Caco-2 (cell line): ENCODE results near the gene TMEM222. TPM values are rescaled to one million over a fixed set of nuclear protein-coding genes. Genes with fewer than 3 reads are reported as not detected.

Experiments
- BruUV-seq: library from RNA; stranded (reverse); fragments of 400-500 nt; replicated peaks from 2 replicates; lab custom pipeline; 2021; lab: Mats Ljungman, UMichigan
- CTCF ChIA-PET: fragments of 300-600 bp; sonication (Branson Sonifier 250); formaldehyde crosslinking; loops from one replicate; lab custom pipeline; 2022; ENCODE audit warnings: antibody characterized with exemption; lab: Charles Lee
- POLR2A ChIA-PET: fragments of 300-600 bp; sonication (Branson Sonifier 250); formaldehyde crosslinking; loops from one replicate; lab custom pipeline; 2022; ENCODE audit warnings: antibody characterized with exemption; lab: Charles Lee
- DNase-seq, 2 experiments: peaks; one replicate each; pipeline versions ENCODE4 v3.0.0 to v3.0.0-alpha.2; 2020 to 2022
- H3K27me3 ChIP-seq: replicated peaks from 2 replicates; pipeline ENCODE4 v1.6.0; 2011; ENCODE audit warnings: low read length; ENCODE audit not compliant: control insufficient read depth, insufficient read depth
- H3K36me3 ChIP-seq: 2 replicates; pipeline ENCODE4 v1.5.1; 2011; ENCODE audit warnings: low read length; ENCODE audit not compliant: control insufficient read depth, insufficient read depth
- H3K4me1 ChIP-seq: fragments of 250-450 bp; sonication (Bioruptor Pico); 2 replicates; pipeline ENCODE4 v1.5.1; 2020; ENCODE audit warnings: mild to moderate bottlenecking
- H3K4me3 ChIP-seq: 2 replicates; pipeline ENCODE4 v1.5.1; 2011; ENCODE audit warnings: low read depth, mild to moderate bottlenecking, control low read depth, low read length
- H3K9me3 ChIP-seq: fragments of 250-450 bp; sonication (Bioruptor Pico); 2 replicates; pipeline ENCODE4 v1.5.1; 2020; ENCODE audit warnings: mild to moderate bottlenecking, moderate library complexity
- H3K27ac Mint-ChIP-seq: one replicate; pipeline ENCODE4 v1.8.0; 2022; ENCODE audit warnings: mixed read lengths; ENCODE audit not compliant: unreplicated experiment
- H3K27me3 Mint-ChIP-seq: one replicate; pipeline ENCODE4 v1.8.0; 2022; ENCODE audit warnings: mixed read lengths; ENCODE audit not compliant: insufficient read depth, unreplicated experiment
- H3K36me3 Mint-ChIP-seq: one replicate; pipeline ENCODE4 v1.8.0; 2022; ENCODE audit warnings: mild to moderate bottlenecking, mixed read lengths; ENCODE audit not compliant: insufficient read depth, unreplicated experiment
- H3K4me1 Mint-ChIP-seq: one replicate; pipeline ENCODE4 v1.8.0; 2022; ENCODE audit warnings: low read depth, mixed read lengths; ENCODE audit not compliant: unreplicated experiment
- H3K4me3 Mint-ChIP-seq: one replicate; pipeline ENCODE4 v1.8.0; 2022; ENCODE audit warnings: mild to moderate bottlenecking, moderate library complexity, mixed read lengths; ENCODE audit not compliant: unreplicated experiment
- H3K9me3 Mint-ChIP-seq: one replicate; pipeline ENCODE4 v1.8.0; 2022; ENCODE audit warnings: mixed read lengths; ENCODE audit not compliant: unreplicated experiment
- intact Hi-C: fragments of 100-400 bp; cut with micrococcal nuclease; formaldehyde crosslinking; loops from one replicate; pipeline ENCODE4 v1.10.0; 2022; ENCODE audit not compliant: unreplicated experiment
- total RNA-seq: library from RNA; stranded (reverse); gene quantifications from 2 replicates; pipeline ENCODE4 v1.2.3, GENCODE V29; 2022
- TF ChIP-seq, protein P1 (sequence below), 2 experiments: fragments of 200-600 bp in 1 of 2; IDR thresholded peaks; 1 replicate in 1 of 2; 2 replicates in 1 of 2; pipeline versions ENCODE4 v1.5.1 to v1.8.0; 2011 to 2022; ENCODE audit warnings: antibody characterized with exemption in 1 of 2, control low read depth in 1 of 2, inconsistent platforms in 1 of 2, low read depth in 1 of 2, low read length in 1 of 2, mild to moderate bottlenecking in 1 of 2, moderate library complexity in 1 of 2; ENCODE audit not compliant: insufficient read depth in 1 of 2, severe bottlenecking in 1 of 2, unreplicated experiment in 1 of 2

The TMEM222 gene
- total RNA-seq, 1 experiment from 2014 or later, result 32.3 TPM

DNA sequence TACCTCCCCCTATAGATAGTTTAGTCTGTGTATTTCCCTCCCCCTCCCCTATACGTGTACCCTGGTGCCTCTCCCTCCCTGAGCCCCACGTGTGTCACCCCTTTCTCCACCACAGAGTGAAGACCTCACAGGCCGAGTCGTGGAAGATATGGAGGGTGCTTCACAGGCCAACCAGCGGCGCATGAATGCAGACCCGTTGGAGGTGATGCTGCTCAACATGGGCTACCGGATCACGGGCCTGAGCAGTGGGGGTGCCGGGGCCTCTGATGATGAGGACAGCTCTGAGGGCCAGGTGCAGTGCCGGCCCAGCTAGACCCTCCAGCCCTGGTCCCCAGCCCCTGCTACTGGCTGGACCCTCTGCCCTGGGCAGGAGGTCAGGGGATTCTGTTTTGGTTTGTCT is 15.9 kb upstream of the TMEM222 start:
- no peaks in the 10 kb centered on the region for H3K36me3 Mint-ChIP-seq
- Histone ChIP-seq H3K27me3 (no peaks in the 10 kb centered on the region), H3K4me1 (no peaks in the 10 kb centered on the region), H3K36me3 (no peaks in the 10 kb centered on the region), H3K4me3 (no peak overlapping the region), H3K9me3 (no peaks in the 10 kb centered on the region)
- DNase-seq, result no peak
- H3K9me3 Mint-ChIP-seq, result no peaks in the 10 kb centered on the region
- BruUV-seq, result no TSS peak
- no peak overlapping the region for H3K27ac Mint-ChIP-seq
- no peak overlapping the region for H3K4me3 Mint-ChIP-seq
- CTCF ChIA-PET, result no interaction called here
- no peaks in the 10 kb centered on the region for H3K27me3 Mint-ChIP-seq
- TF ChIP-seq, protein P1, sequence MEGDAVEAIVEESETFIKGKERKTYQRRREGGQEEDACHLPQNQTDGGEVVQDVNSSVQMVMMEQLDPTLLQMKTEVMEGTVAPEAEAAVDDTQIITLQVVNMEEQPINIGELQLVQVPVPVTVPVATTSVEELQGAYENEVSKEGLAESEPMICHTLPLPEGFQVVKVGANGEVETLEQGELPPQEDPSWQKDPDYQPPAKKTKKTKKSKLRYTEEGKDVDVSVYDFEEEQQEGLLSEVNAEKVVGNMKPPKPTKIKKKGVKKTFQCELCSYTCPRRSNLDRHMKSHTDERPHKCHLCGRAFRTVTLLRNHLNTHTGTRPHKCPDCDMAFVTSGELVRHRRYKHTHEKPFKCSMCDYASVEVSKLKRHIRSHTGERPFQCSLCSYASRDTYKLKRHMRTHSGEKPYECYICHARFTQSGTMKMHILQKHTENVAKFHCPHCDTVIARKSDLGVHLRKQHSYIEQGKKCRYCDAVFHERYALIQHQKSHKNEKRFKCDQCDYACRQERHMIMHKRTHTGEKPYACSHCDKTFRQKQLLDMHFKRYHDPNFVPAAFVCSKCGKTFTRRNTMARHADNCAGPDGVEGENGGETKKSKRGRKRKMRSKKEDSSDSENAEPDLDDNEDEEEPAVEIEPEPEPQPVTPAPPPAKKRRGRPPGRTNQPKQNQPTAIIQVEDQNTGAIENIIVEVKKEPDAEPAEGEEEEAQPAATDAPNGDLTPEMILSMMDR (IDR thresholded peaks at IDR 0.05; ENCODE audit: insufficient read depth in 1 of 2, low read depth in 1 of 2, low read length in 1 of 2, severe bottlenecking in 1 of 2, unreplicated experiment in 1 of 2), result no peak
- intact Hi-C loops, result loop anchor here (10.0 kb wide), 1 partner anchor 49 kb away; no protein-coding TSS in a partner anchor
- H3K4me1 Mint-ChIP-seq, result no peaks in the 10 kb centered on the region
- POLR2A ChIA-PET, result no interaction called here

DNA sequence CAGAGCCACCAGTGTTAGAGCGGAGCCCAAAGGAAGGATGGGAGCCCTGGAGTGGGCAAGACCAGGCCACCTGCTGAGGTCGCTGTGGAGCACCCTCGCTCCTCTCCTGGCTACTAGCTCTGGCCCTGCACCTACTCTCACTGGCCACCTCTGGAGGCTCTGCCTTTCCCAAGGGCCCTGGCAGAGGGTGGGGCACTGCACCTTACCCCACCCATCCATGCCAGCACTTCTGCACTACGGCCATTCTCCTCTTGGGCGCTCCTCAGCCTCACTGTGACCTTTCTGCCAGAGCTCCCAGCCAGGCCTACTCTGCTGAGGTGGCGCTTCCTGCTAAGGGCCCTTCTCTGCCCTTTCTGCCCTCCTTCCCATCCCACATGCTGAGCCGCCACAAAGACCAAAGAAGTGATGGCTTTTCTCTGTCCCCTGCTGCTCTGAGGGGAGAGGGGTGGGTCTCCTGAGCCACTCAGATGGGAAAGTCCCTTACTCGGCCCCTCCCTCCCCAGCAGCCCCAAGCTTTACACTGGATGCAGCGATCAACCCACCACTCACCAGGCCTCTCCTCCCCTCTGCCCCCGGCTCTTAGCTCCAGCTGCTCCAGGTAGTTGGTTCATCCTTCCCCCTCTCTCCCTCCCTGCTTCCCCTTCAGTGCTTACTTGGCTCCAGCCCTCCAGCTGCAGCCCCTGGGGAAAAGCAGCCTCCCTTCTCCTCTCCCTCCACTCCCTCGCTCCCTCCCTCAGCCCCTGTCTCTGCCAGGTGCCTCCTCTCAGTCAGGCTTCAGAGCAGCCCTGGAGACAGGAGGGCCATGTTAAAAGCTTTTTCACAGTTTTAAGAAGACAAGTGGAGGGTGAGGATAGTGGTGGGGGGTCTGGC is 14.8 kb upstream of the TMEM222 start:
- no peak overlapping the region for H3K27ac Mint-ChIP-seq

More for the DNA sequence above, 14.8 kb upstream of the TMEM222 start:
- no peak for DNase-seq
- Histone ChIP-seq H3K36me3 (no peaks in the 10 kb centered on the region), H3K9me3 (no peaks in the 10 kb centered on the region), H3K4me3 (no peak overlapping the region), H3K4me1 (no peaks in the 10 kb centered on the region), H3K27me3 (no peaks in the 10 kb centered on the region)
- H3K4me1 Mint-ChIP-seq, result no peaks in the 10 kb centered on the region
- H3K4me3 Mint-ChIP-seq, result no peak overlapping the region
- intact Hi-C loops, result loop anchor here (10.0 kb wide), 1 partner anchor 48 kb away; no protein-coding TSS in a partner anchor
- BruUV-seq, result no TSS peak
- H3K9me3 Mint-ChIP-seq, result no peaks in the 10 kb centered on the region
- CTCF ChIA-PET, result interaction anchor here (1.5 kb wide), 1 partner anchor 44 kb away, joined by 3 read pairs; no protein-coding TSS in a partner anchor
- no peaks in the 10 kb centered on the region for H3K36me3 Mint-ChIP-seq
- H3K27me3 Mint-ChIP-seq, result no peaks in the 10 kb centered on the region
- POLR2A ChIA-PET, result no interaction called here
- TF ChIP-seq, protein P1 (IDR thresholded peaks at IDR 0.05; ENCODE audit: insufficient read depth in 1 of 2, low read depth in 1 of 2, low read length in 1 of 2, severe bottlenecking in 1 of 2, unreplicated experiment in 1 of 2), result peak in 1 of 2 experiments; percentile 5
